Neural cell (in vitro differentiated cells): ENCODE measurements around the gene CSMD2. TPM values are rescaled to one million over a fixed set of nuclear protein-coding genes. Genes with fewer than 3 reads are reported as not detected.

Source experiments
- H2AFZ ChIP-seq: fragments of 200-600, 300-800 bp; sonication (generic), shearing (Covaris generic); 2 replicates; pipeline ENCODE4 v1.6.0; 2014; ENCODE audit warnings: low read depth, mild to moderate bottlenecking, antibody characterized with exemption, low read length, moderate library complexity
- H3F3A ChIP-seq: fragments of 200-600 bp; shearing (Covaris generic); 2 replicates; pipeline ENCODE4 v1.6.1; 2016; ENCODE audit warnings: mild to moderate bottlenecking, moderate library complexity, mixed read lengths, antibody characterized with exemption, low read length; ENCODE audit not compliant: insufficient read depth, poor library complexity, severe bottlenecking
- H3K27ac ChIP-seq: fragments of 200-600, 300-800 bp; sonication (generic), shearing (Covaris generic); 2 replicates; pipeline ENCODE4 v1.5.1; 2014; ENCODE audit warnings: mild to moderate bottlenecking, low read length, moderate library complexity
- H3K27me3 ChIP-seq: fragments of 300-800, 200-600 bp; sonication (generic), shearing (Covaris generic); 2 replicates; pipeline ENCODE4 v1.6.0; 2014; ENCODE audit warnings: mild to moderate bottlenecking, low read depth, low read length, moderate library complexity; ENCODE audit not compliant: insufficient read depth
- H3K36me3 ChIP-seq: fragments of 300-800, 200-600 bp; sonication (generic), shearing (Covaris generic); 2 replicates; pipeline ENCODE4 v1.5.1; 2014; ENCODE audit warnings: mild to moderate bottlenecking, antibody characterized with exemption, low read length, moderate library complexity; ENCODE audit not compliant: insufficient read depth
- H3K4me2 ChIP-seq: fragments of 300-800, 200-600 bp; sonication (generic), shearing (Covaris generic); 2 replicates; pipeline ENCODE4 v1.6.0; 2014; ENCODE audit warnings: mild to moderate bottlenecking, low read length
- H3K4me3 ChIP-seq: fragments of 300-800, 200-600 bp; sonication (generic), shearing (Covaris generic); 2 replicates; pipeline ENCODE4 v1.5.1; 2014; ENCODE audit warnings: mild to moderate bottlenecking, low read length, moderate library complexity
- H3K79me2 ChIP-seq: fragments of 200-600 bp; shearing (Covaris generic); replicated peaks from 2 replicates; pipeline ENCODE4 v1.6.0; 2014; ENCODE audit warnings: mild to moderate bottlenecking, low read length, moderate library complexity; ENCODE audit not compliant: insufficient read depth
- H3K9ac ChIP-seq: fragments of 300-800, 200-600 bp; sonication (generic), shearing (Covaris generic); 2 replicates; pipeline ENCODE4 v1.6.1; 2016; ENCODE audit warnings: mild to moderate bottlenecking, low read length, mixed read lengths
- H3K9me2 ChIP-seq: fragments of 200-600 bp; shearing (Covaris generic); 2 replicates; pipeline ENCODE4 v1.6.1; 2016; ENCODE audit warnings: mild to moderate bottlenecking, low read length, mixed read lengths; ENCODE audit not compliant: insufficient read depth
- H3K9me3 ChIP-seq: fragments of 200-600, 300-800 bp; sonication (generic), shearing (Covaris generic); 2 replicates; pipeline ENCODE4 v1.6.1; 2016; ENCODE audit warnings: mild to moderate bottlenecking, mixed run types, low read length, moderate library complexity, mixed read lengths
- H4K20me1 ChIP-seq: fragments of 200-600 bp; shearing (Covaris generic); 2 replicates; pipeline ENCODE4 v1.6.1; 2016; ENCODE audit warnings: mild to moderate bottlenecking, mixed run types; ENCODE audit not compliant: insufficient read depth
- CTCF ChIP-seq: fragments of 450-650 bp; IDR thresholded peaks from 2 replicates; pipeline ENCODE4 v1.5.1; 2014; ENCODE audit warnings: antibody characterized with exemption, mild to moderate bottlenecking, moderate library complexity; ENCODE audit not compliant: poor library complexity, severe bottlenecking
- EP300 ChIP-seq: fragments of 450-650 bp; conservative IDR thresholded peaks from 2 replicates; pipeline ENCODE4 v1.6.1; 2014; ENCODE audit warnings: antibody characterized with exemption, mild to moderate bottlenecking, moderate library complexity; ENCODE audit not compliant: poor library complexity, severe bottlenecking
- EZH2 ChIP-seq: fragments of 200-600, 300-800 bp; shearing (Covaris generic), sonication (generic); IDR thresholded peaks from 2 replicates; pipeline ENCODE4 v1.6.1; 2014; ENCODE audit warnings: antibody characterized with exemption, low read length, borderline replicate concordance, mild to moderate bottlenecking; ENCODE audit not compliant: insufficient read depth, poor library complexity, severe bottlenecking
- MXI1 ChIP-seq: fragments of 450-650 bp; conservative IDR thresholded peaks from 2 replicates; pipeline ENCODE4 v1.6.1; 2014; ENCODE audit warnings: antibody characterized with exemption, mild to moderate bottlenecking; ENCODE audit not compliant: poor library complexity, severe bottlenecking
- POLR2AphosphoS5 ChIP-seq: IDR thresholded peaks from 2 replicates; pipeline ENCODE4 v1.6.1; 2012
- RAD21 ChIP-seq: fragments of 450-650 bp; conservative IDR thresholded peaks from 2 replicates; pipeline ENCODE4 v1.6.1; 2014; ENCODE audit warnings: antibody characterized with exemption, mild to moderate bottlenecking, moderate library complexity
- REST ChIP-seq: IDR thresholded peaks from 2 replicates; pipeline ENCODE4 v1.6.1; 2012; ENCODE audit warnings: borderline replicate concordance
- SMC3 ChIP-seq: fragments of 450-650 bp; conservative IDR thresholded peaks from 2 replicates; pipeline ENCODE4 v1.6.1; 2014; ENCODE audit warnings: antibody characterized with exemption, mild to moderate bottlenecking, moderate library complexity; ENCODE audit not compliant: poor library complexity
- TAF1 ChIP-seq: IDR thresholded peaks from 2 replicates; pipeline ENCODE4 v1.6.1; 2012; ENCODE audit warnings: low read depth
- polyA plus RNA-seq: library from polyadenylated mRNA; depleted of rRNA; stranded (reverse); fragments of >200 nt; gene quantifications from 2 replicates; pipeline ENCODE4 v1.2.3, GENCODE V29; 2014

Gene CSMD2
- polyA plus RNA-seq, 1 donor from 2014 or later = 9.6 TPM

GRCh38 chr1:33864460-33865389, 300.3 kb downstream of the CSMD2 start:
- no peaks in the 10 kb centered on the region for H3K36me3 ChIP-seq
- no peak overlapping the region for H3K4me3 ChIP-seq
- TF ChIP-seq RAD21 (no peak), EZH2 (no peak), MXI1 (no peak), CTCF (no peak), TAF1 (no peak), POLR2AphosphoS5 (no peak), EP300 (no peak), REST (no peak), SMC3 (no peak)
- H3K27ac ChIP-seq = no peak overlapping the region
- H4K20me1 ChIP-seq = no peaks in the 10 kb centered on the region
- H2AFZ ChIP-seq = no peak overlapping the region
- H3K79me2 ChIP-seq = no peaks in the 10 kb centered on the region
- no peak overlapping the region for H3K9ac ChIP-seq
- H3K4me2 ChIP-seq = no peak overlapping the region
- no peaks in the 10 kb centered on the region for H3K9me3 ChIP-seq
- no peaks in the 10 kb centered on the region for H3K27me3 ChIP-seq
- H3K9me2 ChIP-seq = no peaks in the 10 kb centered on the region
- H3F3A ChIP-seq = no peaks in the 10 kb centered on the region

- Histone ChIP-seq H3K9me3 (no peaks in the 10 kb centered on the region), H3K9me2 (no peaks in the 10 kb centered on the region), H3K27ac (no peak within 1 kb of the TSS), H2AFZ (no peak within 1 kb of the TSS), H3K9ac (no peak within 1 kb of the TSS), H3K27me3 (no peaks in the 10 kb centered on the region), H3K4me2 (no peak within 1 kb of the TSS), H4K20me1 (no peaks in the 10 kb centered on the region), H3K36me3 (no peaks in the 10 kb centered on the region), H3K4me3 (no peak within 1 kb of the TSS), H3K79me2 (no peaks in the 10 kb centered on the region), H3F3A (no peaks in the 10 kb centered on the region)
- TF ChIP-seq TAF1 = no peak
- no peak for TF ChIP-seq EP300
- no peak for TF ChIP-seq REST
- no peak for TF ChIP-seq MXI1
- TF ChIP-seq CTCF = no peak
These were observed 301.3 kb downstream of the CSMD2 start, which contains the start of gene HMGB4 for GRCh38 chr1:33863779-33864178. Gene HMGB4, plus strand, starts transcription at chr1:33864079. Its CDS starts 113 bp downstream, at chr1:33864192.
